Psoas muscle (tissue), 8 donors: ENCODE results near the gene C17orf58. TPM values are rescaled to one million over a fixed set of nuclear protein-coding genes. Genes with fewer than 3 reads are reported as not detected.
"Not testable (repeated sequence)": the region's sequence is repeated elsewhere in the genome, so short reads cannot be mapped to it uniquely, and the experiment has no call there.

Experiments
- ATAC-seq, 4 donors: fragments of 200-7000 bp; cut with Tn5 transposase; one replicate each; pipeline ENCODE4 v1.9.1; 2020; ENCODE audit warnings: moderate library complexity in 3 of 4, mild to moderate bottlenecking in 2 of 4
- DNase-seq, 2 donors: peaks; one replicate each; pipeline ENCODE4 v3.0.0-alpha.2; 2020
- H3K27ac ChIP-seq: fragments of 200-600 bp; one replicate; pipeline ENCODE4 v1.8.0; 2022
- H3K27me3 ChIP-seq, 3 donors: fragments of 200-600 bp in 1 of 3; one replicate each; pipeline versions ENCODE4 v1.6.1 to v1.8.0; 2013 to 2022; ENCODE audit warnings: low read length in 2 of 3, mild to moderate bottlenecking in 2 of 3, moderate library complexity in 1 of 3; ENCODE audit not compliant: insufficient read depth in 3 of 3
- H3K36me3 ChIP-seq, 2 donors: fragments of 200-600 bp in 1 of 2; one replicate each; pipeline versions ENCODE4 v1.6.1 to v1.8.0; 2013 to 2022; ENCODE audit warnings: low read depth in 1 of 2, mild to moderate bottlenecking in 1 of 2, moderate library complexity in 1 of 2; ENCODE audit not compliant: insufficient read depth in 1 of 2
- H3K4me1 ChIP-seq: fragments of 200-600 bp; one replicate; pipeline ENCODE4 v1.8.0; 2022
- H3K4me3 ChIP-seq: fragments of 200-600 bp; one replicate; pipeline ENCODE4 v1.8.0; 2022; ENCODE audit warnings: mild to moderate bottlenecking
- H3K9me3 ChIP-seq: fragments of 200-600 bp; one replicate; pipeline ENCODE4 v1.8.0; 2022
- CTCF ChIP-seq: fragments of 200-600 bp; IDR thresholded peaks from one replicate; pipeline ENCODE4 v1.8.0; 2022; ENCODE audit warnings: antibody characterized with exemption
- WGBS, 3 donors: extraction: QIAGEN DNeasy Blood & Tissue Kit; methylation state at CpG; one replicate each; pipeline versions ENCODE4 v1.1.6 to v1.1.7; 2013; 5-methylcytosine and 5-hydroxymethylcytosine counted together
- intact Hi-C, 2 donors: fragments of 100-400 bp; cut with DNase I; formaldehyde crosslinking; loops; one replicate each; pipeline versions ENCODE4 v1.11.0 to v1.14.2; 2022
- long read RNA-seq, 2 donors: library from polyadenylated mRNA; unstranded; transcript quantifications; one replicate each; pipeline ENCODE4 v2.0.0, GENCODE V29; 2021
- polyA plus RNA-seq, 3 donors: library from polyadenylated mRNA; stranded (reverse); fragments of 200-250 nt; gene quantifications; one replicate each; pipeline ENCODE4 v1.2.3, GENCODE V29; 2013
- total RNA-seq, 4 donors: library from RNA; stranded (reverse); fragmentation: NEBNext Ultra II Directional in 2 of 4; extraction: Animal tissue kit (Norgen Biotek cat#: 25700) in 2 of 4; gene quantifications; one replicate each; pipeline versions ENCODE4 v1.2.1 to v1.2.4, GENCODE V29; 2021 to 2023
- donor health status: healthy with polysubstance abuse.
- donor health status: DM: no; HTN: no; CAD: no; lungs with moderate emphysema.
- donor health status: Bipolar disorder and iron deficiency.
- donor health status: healthy.
- donor health status: DM: yes; HTN: yes; CAD: no.
- donor health status: DM: no; HTN: no; CAD: no.
- donor health status: DM: no; HTN: no; CAD: no.
- donor health status: DM: yes; HTN: yes; CAD: no.

Gene C17orf58
- total RNA-seq: 1 to 10 TPM; 3.1 to 5.5 (median 4.8) TPM
- 10 to 100 TPM in 1 of 3 donors, 1 to 10 TPM in 2; 5.3 to 15.0 (median 6.6) TPM for polyA plus RNA-seq
- long read RNA-seq, donor 1, partial matches to known transcripts: 0 of 3 reads
- long read RNA-seq, donor 1, other reads (novel, unspliced or antisense): 2 of 3 reads
- long read RNA-seq, donor 2, partial matches to known transcripts: 3 of 12 reads
- long read RNA-seq, donor 2, other reads (novel, unspliced or antisense): 1 of 12 reads

- H3K9me3 ChIP-seq, H3K36me3 ChIP-seq, DNase-seq, intact Hi-C loops, H3K27me3 ChIP-seq, ATAC-seq: not testable (repeated sequence)
- Histone ChIP-seq H3K4me3 (peak within 1 kb of the TSS; percentile 79), H3K27ac (peak within 1 kb of the TSS; percentile 55), H3K4me1 (peaks cover 17% of the 10 kb centered on the region)
- WGBS, 3 donors: 24 to 41% (median 29%) methylated on average over 25 of the region's 25 CpGs
These were observed at the start of gene C17orf58 for GRCh38 chr17:67996301-67997171. TSS of gene C17orf58 (minus strand) at chr17:67996469. CDS start at chr17:67996198, 271 bp downstream.

GRCh38 chr17:68036304-68037147, 40.3 kb upstream of the C17orf58 start:
- Histone ChIP-seq H3K4me1 (peaks cover 16% of the 10 kb centered on the region), H3K36me3 (peaks cover 3 to 46% of the 10 kb centered on the region in 2 donors), H3K27ac (peak overlapping the region; percentile 80), H3K27me3 (no peaks in the 10 kb centered on the region), H3K4me3 (peak overlapping the region; percentile 99), H3K9me3 (no peaks in the 10 kb centered on the region)
- TF ChIP-seq CTCF: no peak
- WGBS, 3 donors: 17 to 18% (median 17%) methylated on average over 11 of the region's 11 CpGs
- ATAC-seq: no peak
- no peak for DNase-seq
- intact Hi-C loops: no loop called here

- Histone ChIP-seq H3K4me3 (peak within 1 kb of the TSS; percentile 99), H3K9me3 (no peaks in the 10 kb centered on the region), H3K27ac (peak within 1 kb of the TSS; percentile 80), H3K4me1 (peaks cover 16% of the 10 kb centered on the region), H3K27me3 (no peaks in the 10 kb centered on the region), H3K36me3 (peaks cover 0 to 38% of the 10 kb centered on the region in 2 donors)
- DNase-seq (peak; percentile 92 to 96), ATAC-seq (peak; percentile 97 to 98 (median 98))
- 0% methylated on average over 66 to 67 of the region's 72 CpGs for WGBS, 3 donors
- intact Hi-C loops: no loop called here
- no peak for TF ChIP-seq CTCF
These were observed 39.4 kb upstream of the C17orf58 start, which contains the start of gene KPNA2 for GRCh38 chr17:68035523-68036303. TSS of gene KPNA2 (plus strand) at chr17:68035735. CDS start at chr17:68037133, 1,398 bp downstream.

GRCh38 chr17:68035131-68035522, 38.9 kb upstream of the C17orf58 start:
- peaks cover 16% of the 10 kb centered on the region for H3K4me1 ChIP-seq
- H3K9me3 ChIP-seq: no peaks in the 10 kb centered on the region
- H3K27me3 ChIP-seq: no peaks in the 10 kb centered on the region
- peak overlapping the region; percentile 48 for H3K27ac ChIP-seq
- intact Hi-C loops: no loop called here
- H3K36me3 ChIP-seq: peaks cover 0 to 32% of the 10 kb centered on the region in 2 donors
- peak overlapping the region; percentile 99 for H3K4me3 ChIP-seq
- ATAC-seq (peak; percentile 93 to 94 (median 94)), DNase-seq (peak; percentile 95 to 96)
- no peak for TF ChIP-seq CTCF
- WGBS, 3 donors: 1 to 3% (median 2%) methylated on average over 18 to 23 of the region's 27 CpGs
